HCT116 (cell line): ENCODE data around the gene TAOK3.

ENCODE experiments used
- CEBPB ChIP-seq: IDR thresholded peaks from 2 replicates; pipeline ENCODE4 v1.6.1; 2012; ENCODE audit warnings: low read depth
- EZH2 ChIP-seq: fragments of 200-600 bp; sonication (generic); IDR thresholded peaks from 2 replicates; pipeline ENCODE4 v1.6.1; 2017; ENCODE audit warnings: antibody characterized with exemption, mixed run types
- POLR2A ChIP-seq: IDR thresholded peaks from 2 replicates; pipeline ENCODE4 v1.7.0; 2011; ENCODE audit warnings: borderline replicate concordance; ENCODE audit not compliant: insufficient read depth, insufficient read length; ENCODE audit errors: extremely low read depth
- POLR2AphosphoS5 ChIP-seq: IDR thresholded peaks from 2 replicates; pipeline ENCODE4 v1.6.1; 2011; ENCODE audit warnings: mild to moderate bottlenecking, low read depth, low read length, moderate library complexity
- RAD21 ChIP-seq: IDR thresholded peaks from 2 replicates; pipeline ENCODE4 v1.6.1; 2012; ENCODE audit warnings: low read depth, mild to moderate bottlenecking
- YY1 ChIP-seq: IDR thresholded peaks from 2 replicates; pipeline ENCODE4 v1.6.1; 2011; ENCODE audit warnings: low read length, low read depth, moderate library complexity, mild to moderate bottlenecking; ENCODE audit not compliant: insufficient replicate concordance; ENCODE audit errors: extremely low read depth
- TF ChIP-seq, protein P1 (sequence below), 3 experiments: fragments of 200-600 bp in 1 of 3; sonication (generic) in 1 of 3; IDR thresholded peaks in 2 of 3; conservative IDR thresholded peaks in 1 of 3; 2 replicates each; pipeline ENCODE4 v1.5.1; 2012 to 2017; ENCODE audit warnings: low read depth in 2 of 3, low read length in 2 of 3, antibody characterized with exemption in 1 of 3, borderline replicate concordance in 1 of 3, control low read depth in 1 of 3, mild to moderate bottlenecking in 1 of 3, mixed read lengths in 1 of 3, mixed run types in 1 of 3, moderate library complexity in 1 of 3; ENCODE audit not compliant: insufficient read depth in 1 of 3
- TF ChIP-seq, protein P2 (sequence below): IDR thresholded peaks from 2 replicates; pipeline ENCODE4 v1.6.1; 2011; ENCODE audit warnings: mild to moderate bottlenecking, low read length, moderate library complexity; ENCODE audit not compliant: insufficient replicate concordance; ENCODE audit errors: extremely low read depth
- TF ChIP-seq, protein P3 (sequence below): IDR thresholded peaks from 2 replicates; pipeline ENCODE4 v1.6.1; 2012; ENCODE audit warnings: low read depth

DNA sequence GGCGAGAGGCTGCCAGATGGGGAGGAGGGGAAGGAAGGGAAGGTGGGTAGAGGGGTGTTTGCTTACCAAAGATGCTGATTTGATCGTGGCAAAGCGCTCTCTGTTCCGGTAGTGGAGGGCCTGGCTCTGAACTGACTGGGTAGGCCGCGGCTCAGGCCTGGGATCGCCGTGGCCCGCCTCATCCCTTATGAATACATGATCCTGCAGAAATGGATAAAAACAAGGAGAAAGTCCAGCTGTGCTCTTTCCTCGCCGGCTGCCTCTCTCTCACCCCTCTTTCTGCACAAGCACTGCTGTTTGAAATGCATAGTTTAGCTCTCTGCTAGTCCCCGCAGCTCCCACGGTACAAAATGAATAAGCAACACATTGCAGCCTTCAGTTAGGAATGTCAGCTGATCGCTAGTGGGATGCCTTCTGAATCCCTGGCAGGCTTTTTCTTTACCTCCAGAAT is 182.9 kb downstream of the TAOK3 start:
- TF ChIP-seq, protein P1, sequence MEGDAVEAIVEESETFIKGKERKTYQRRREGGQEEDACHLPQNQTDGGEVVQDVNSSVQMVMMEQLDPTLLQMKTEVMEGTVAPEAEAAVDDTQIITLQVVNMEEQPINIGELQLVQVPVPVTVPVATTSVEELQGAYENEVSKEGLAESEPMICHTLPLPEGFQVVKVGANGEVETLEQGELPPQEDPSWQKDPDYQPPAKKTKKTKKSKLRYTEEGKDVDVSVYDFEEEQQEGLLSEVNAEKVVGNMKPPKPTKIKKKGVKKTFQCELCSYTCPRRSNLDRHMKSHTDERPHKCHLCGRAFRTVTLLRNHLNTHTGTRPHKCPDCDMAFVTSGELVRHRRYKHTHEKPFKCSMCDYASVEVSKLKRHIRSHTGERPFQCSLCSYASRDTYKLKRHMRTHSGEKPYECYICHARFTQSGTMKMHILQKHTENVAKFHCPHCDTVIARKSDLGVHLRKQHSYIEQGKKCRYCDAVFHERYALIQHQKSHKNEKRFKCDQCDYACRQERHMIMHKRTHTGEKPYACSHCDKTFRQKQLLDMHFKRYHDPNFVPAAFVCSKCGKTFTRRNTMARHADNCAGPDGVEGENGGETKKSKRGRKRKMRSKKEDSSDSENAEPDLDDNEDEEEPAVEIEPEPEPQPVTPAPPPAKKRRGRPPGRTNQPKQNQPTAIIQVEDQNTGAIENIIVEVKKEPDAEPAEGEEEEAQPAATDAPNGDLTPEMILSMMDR (IDR thresholded peaks at IDR 0.05 in 2 of 3, conservative IDR thresholded peaks at IDR 0.05 in 1 of 3; ENCODE audit: borderline replicate concordance in 1 of 3, insufficient read depth in 1 of 3, low read depth in 2 of 3, low read length in 2 of 3): no peak
- TF ChIP-seq EZH2 (no peak), POLR2A (no peak), CEBPB (no peak), POLR2AphosphoS5 (no peak), YY1 (no peak), RAD21 (no peak)
- TF ChIP-seq, protein P2, sequence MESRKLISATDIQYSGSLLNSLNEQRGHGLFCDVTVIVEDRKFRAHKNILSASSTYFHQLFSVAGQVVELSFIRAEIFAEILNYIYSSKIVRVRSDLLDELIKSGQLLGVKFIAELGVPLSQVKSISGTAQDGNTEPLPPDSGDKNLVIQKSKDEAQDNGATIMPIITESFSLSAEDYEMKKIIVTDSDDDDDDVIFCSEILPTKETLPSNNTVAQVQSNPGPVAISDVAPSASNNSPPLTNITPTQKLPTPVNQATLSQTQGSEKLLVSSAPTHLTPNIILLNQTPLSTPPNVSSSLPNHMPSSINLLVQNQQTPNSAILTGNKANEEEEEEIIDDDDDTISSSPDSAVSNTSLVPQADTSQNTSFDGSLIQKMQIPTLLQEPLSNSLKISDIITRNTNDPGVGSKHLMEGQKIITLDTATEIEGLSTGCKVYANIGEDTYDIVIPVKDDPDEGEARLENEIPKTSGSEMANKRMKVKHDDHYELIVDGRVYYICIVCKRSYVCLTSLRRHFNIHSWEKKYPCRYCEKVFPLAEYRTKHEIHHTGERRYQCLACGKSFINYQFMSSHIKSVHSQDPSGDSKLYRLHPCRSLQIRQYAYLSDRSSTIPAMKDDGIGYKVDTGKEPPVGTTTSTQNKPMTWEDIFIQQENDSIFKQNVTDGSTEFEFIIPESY: no peak
- TF ChIP-seq, protein P3, sequence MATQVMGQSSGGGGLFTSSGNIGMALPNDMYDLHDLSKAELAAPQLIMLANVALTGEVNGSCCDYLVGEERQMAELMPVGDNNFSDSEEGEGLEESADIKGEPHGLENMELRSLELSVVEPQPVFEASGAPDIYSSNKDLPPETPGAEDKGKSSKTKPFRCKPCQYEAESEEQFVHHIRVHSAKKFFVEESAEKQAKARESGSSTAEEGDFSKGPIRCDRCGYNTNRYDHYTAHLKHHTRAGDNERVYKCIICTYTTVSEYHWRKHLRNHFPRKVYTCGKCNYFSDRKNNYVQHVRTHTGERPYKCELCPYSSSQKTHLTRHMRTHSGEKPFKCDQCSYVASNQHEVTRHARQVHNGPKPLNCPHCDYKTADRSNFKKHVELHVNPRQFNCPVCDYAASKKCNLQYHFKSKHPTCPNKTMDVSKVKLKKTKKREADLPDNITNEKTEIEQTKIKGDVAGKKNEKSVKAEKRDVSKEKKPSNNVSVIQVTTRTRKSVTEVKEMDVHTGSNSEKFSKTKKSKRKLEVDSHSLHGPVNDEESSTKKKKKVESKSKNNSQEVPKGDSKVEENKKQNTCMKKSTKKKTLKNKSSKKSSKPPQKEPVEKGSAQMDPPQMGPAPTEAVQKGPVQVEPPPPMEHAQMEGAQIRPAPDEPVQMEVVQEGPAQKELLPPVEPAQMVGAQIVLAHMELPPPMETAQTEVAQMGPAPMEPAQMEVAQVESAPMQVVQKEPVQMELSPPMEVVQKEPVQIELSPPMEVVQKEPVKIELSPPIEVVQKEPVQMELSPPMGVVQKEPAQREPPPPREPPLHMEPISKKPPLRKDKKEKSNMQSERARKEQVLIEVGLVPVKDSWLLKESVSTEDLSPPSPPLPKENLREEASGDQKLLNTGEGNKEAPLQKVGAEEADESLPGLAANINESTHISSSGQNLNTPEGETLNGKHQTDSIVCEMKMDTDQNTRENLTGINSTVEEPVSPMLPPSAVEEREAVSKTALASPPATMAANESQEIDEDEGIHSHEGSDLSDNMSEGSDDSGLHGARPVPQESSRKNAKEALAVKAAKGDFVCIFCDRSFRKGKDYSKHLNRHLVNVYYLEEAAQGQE: no peak
